Heart left ventricle (tissue), 16 donors: ENCODE measurements around the gene CCL5. TPM values are rescaled to one million over a fixed set of nuclear protein-coding genes. Genes with fewer than 3 reads are reported as not detected.
A peak's percentile ranks its signal among the peaks of the same experiment; 100 is the strongest.

Experiments
- ATAC-seq, 4 donors: fragments of 200-7000 bp; cut with Tn5 transposase; one replicate each; pipeline ENCODE4 v1.9.1; 2020 to 2022; ENCODE audit warnings: moderate library complexity in 4 of 4, mild to moderate bottlenecking in 3 of 4, moderate number of reproducible peaks in 1 of 4
- DNase-seq, 5 donors: peaks; one replicate each; pipeline ENCODE4 v3.0.0-alpha.2; 2020
- H3K27ac ChIP-seq, 12 donors: fragments of 200-600 bp; sonication (generic) in 4 of 12; one replicate each; pipeline versions ENCODE4 v1.5.0 to v1.8.0; 2016 to 2022; ENCODE audit warnings: mild to moderate bottlenecking in 2 of 12
- H3K27me3 ChIP-seq, 9 donors: fragments of 200-600 bp; sonication (generic) in 2 of 9; one replicate each; pipeline versions ENCODE4 v1.5.1 to v1.8.0; 2016 to 2022; ENCODE audit warnings: mild to moderate bottlenecking in 3 of 9
- H3K36me3 ChIP-seq, 9 donors: fragments of 200-600 bp; sonication (generic) in 2 of 9; one replicate each; pipeline versions ENCODE4 v1.5.0 to v1.8.0; 2018 to 2022; ENCODE audit warnings: mild to moderate bottlenecking in 2 of 9
- H3K4me1 ChIP-seq, 12 donors: fragments of 200-600 bp; sonication (generic) in 4 of 12; one replicate each; pipeline versions ENCODE4 v1.5.0 to v1.8.0; 2016 to 2022; ENCODE audit warnings: mild to moderate bottlenecking in 3 of 12
- H3K4me3 ChIP-seq, 12 donors: fragments of 200-600 bp; sonication (generic) in 4 of 12; one replicate each; pipeline versions ENCODE4 v1.5.0 to v1.8.0; 2017 to 2022; ENCODE audit warnings: mild to moderate bottlenecking in 9 of 12, moderate library complexity in 4 of 12
- H3K9me3 ChIP-seq, 12 donors: fragments of 200-600 bp; sonication (generic) in 4 of 12; one replicate each; pipeline versions ENCODE4 v1.5.0 to v1.8.0; 2016 to 2022; ENCODE audit warnings: mild to moderate bottlenecking in 1 of 12
- CTCF ChIP-seq, 12 donors: fragments of 200-600 bp; sonication (generic) in 4 of 12; IDR thresholded peaks; one replicate each; pipeline versions ENCODE4 v1.5.0 to v1.8.0; 2018 to 2022; ENCODE audit warnings: antibody characterized with exemption in 12 of 12, mild to moderate bottlenecking in 5 of 12
- POLR2A ChIP-seq, 2 donors: fragments of 450-650 bp; IDR thresholded peaks; one replicate each; pipeline ENCODE4 v1.6.1; 2017; ENCODE audit warnings: antibody characterized with exemption in 2 of 2, mild to moderate bottlenecking in 2 of 2, moderate library complexity in 2 of 2
- WGBS, 4 donors: extraction: QIAGEN DNeasy Blood & Tissue Kit in 2 of 4; methylation state at CpG; one replicate each; pipeline versions ENCODE4 v1.1.5 to v1.1.7; 2013 to 2018; 5-methylcytosine and 5-hydroxymethylcytosine counted together
- intact Hi-C, 10 donors: fragments of 100-400 bp; cut with DNase I; formaldehyde crosslinking; loops; one replicate each; pipeline versions ENCODE4 v1.11.1 to v1.14.2; 2022
- long read RNA-seq, 3 donors: library from polyadenylated mRNA; unstranded; transcript quantifications; one replicate each; pipeline ENCODE4 v2.0.0, GENCODE V29; 2020 to 2021
- polyA plus RNA-seq, 2 donors: library from polyadenylated mRNA; stranded (reverse); fragments of 200-250 nt; gene quantifications; one replicate each; pipeline ENCODE4 v1.2.3, GENCODE V29; 2013
- total RNA-seq, 9 donors: library from RNA; depleted of rRNA in 2 of 9; stranded (reverse); fragments of >200 nt in 2 of 9; fragmentation: NEBNext Ultra II Directional in 3 of 9; extraction: Animal tissue kit (Norgen Biotek cat#: 25700) in 3 of 9; gene quantifications; one replicate each; pipeline versions ENCODE4 v1.1.0 to v1.2.4, GENCODE V29; 2016 to 2023
- donor health status: ischemic (EF 13 %, LVEDD 7.1; RV severe dilation, severe dysfunction).
- donor health status: healthy with polysubstance abuse.
- donor health status: DM: no; HTN: yes; CAD: no.
- donor health status: DM: no; HTN: no; CAD: no.
- donor health status: ischemic (EF 25% LVEDD 6.9; RV normal size, moderate dysfunction).
- donor health status: ischemic (EF 25% LVEDD 5.7; RV mildly dilated, moderate dysfunction).
- donor health status: healthy.
- donor health status: DM: yes; HTN: yes; CAD: no.
- donor health status: ischemic (EF 35%, LVEDD 5.7; RV mildly dilated, moderate dysfunction).
- donor health status: nonischemic (EF 11% LVEDD 7.7; RV severe dilation, severe dysfunction).
- donor health status: DM: yes; HTN: yes; CAD: no.
- donor health status: PGD.
- donor health status: ischemic (EF 29% LVEDD 5.4; RV normal size, mild dysfunction).
- donor health status: nonischemic (EF 23%, LVEDD 6.1; RV moderate dilation, normal function).

CCL5 gene
- total RNA-seq = 10 to 100 TPM in 2 of 9 donors, 1 to 10 TPM in 4, under 1 TPM in 2, not detected in 1; 0.46 to 23.7 (median 1.5) TPM
- 1 to 10 TPM in 1 of 2 donors, under 1 TPM in 1; 0.78 to 1.4 TPM for polyA plus RNA-seq
- long read RNA-seq, donor 1, partial matches to known transcripts = 0 of 2 reads
- long read RNA-seq, donor 1, other reads (novel, unspliced or antisense) = 0 of 2 reads
- long read RNA-seq, donor 2 = 0 reads
- long read RNA-seq, donor 3, partial matches to known transcripts = 0 of 1 reads
- long read RNA-seq, donor 3, other reads (novel, unspliced or antisense) = 0 of 1 reads

GRCh38 chr17:35879773-35880654 lies at the start of gene CCL5:
Gene CCL5, minus strand, starts transcription at chr17:35880360.
- H3K4me3 ChIP-seq = peak within 1 kb of the TSS in 2 of 12 donors; percentile 35 to 44
- 52 to 56% (median 55%) methylated on average over 11 of the region's 11 CpGs for WGBS, 4 donors
- intact Hi-C loops = no loop called here

DNA sequence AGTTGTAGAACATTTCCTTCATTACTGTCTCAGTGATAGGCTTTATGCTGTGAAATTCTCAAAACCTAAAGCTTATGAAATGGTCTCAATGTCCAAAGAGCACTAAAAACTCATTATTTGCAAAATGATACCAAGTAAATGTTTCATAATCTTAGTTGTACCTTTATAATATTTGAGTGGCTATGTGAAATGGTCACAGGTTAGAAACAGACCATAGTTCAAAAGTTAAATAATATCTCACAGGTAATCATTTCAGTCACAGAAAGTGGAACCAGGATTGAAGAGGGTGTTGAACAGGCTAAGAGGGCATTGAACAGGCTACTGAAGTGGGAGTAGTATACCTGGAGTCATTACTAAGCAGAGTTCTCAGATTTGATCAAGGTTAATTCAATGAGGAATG lies 47.6 kb upstream of the CCL5 start:
- Histone ChIP-seq H3K9me3 (no peaks in the 10 kb centered on the region), H3K27me3 (peaks cover 0 to 11% (median 0%) of the 10 kb centered on the region in 9 donors)
- intact Hi-C loops = no loop called here

More at GRCh38 chr17:35879773-35880654, at the start of gene CCL5:
- Histone ChIP-seq H3K27me3 (no peaks in the 10 kb centered on the region), H3K9me3 (no peaks in the 10 kb centered on the region), H3K4me1 (peaks cover 0 to 26% (median 0%) of the 10 kb centered on the region in 12 donors), H3K27ac (peak within 1 kb of the TSS in 2 of 12 donors; percentile 26 to 53), H3K36me3 (no peaks in the 10 kb centered on the region)
- TF ChIP-seq CTCF (IDR thresholded peaks at IDR 0.05) = no peak
- no peak for TF ChIP-seq POLR2A (IDR thresholded peaks at IDR 0.05)
- DNase-seq (no peak), ATAC-seq (peak in 2 of 4 donors; percentile 48 to 49)

DNA sequence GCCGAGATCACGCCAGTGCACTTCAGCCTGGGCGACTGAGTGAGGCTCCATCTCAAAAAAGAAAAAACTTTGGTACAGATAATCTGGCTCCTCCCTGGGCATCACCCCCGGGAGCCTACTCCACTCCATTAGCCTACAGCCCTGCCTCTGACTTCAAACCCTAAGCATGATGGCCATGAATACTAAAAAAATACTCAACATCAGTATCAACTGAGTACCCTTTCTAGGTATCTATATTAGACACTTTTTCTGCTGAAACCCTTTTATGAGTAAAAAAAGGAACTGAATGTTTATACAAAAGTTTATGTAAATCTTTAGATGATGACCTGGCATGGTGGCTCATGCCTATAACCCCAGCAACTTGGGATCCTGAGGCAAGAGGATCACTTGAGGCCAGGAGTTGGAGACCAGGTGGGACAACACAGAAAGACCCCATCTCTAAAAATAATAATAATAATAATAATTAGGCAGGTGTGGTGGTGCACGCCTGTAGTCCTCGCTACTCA lies 43.5 kb upstream of the CCL5 start:
- Histone ChIP-seq H3K4me1 (no peaks in the 10 kb centered on the region), H3K9me3 (no peaks in the 10 kb centered on the region), H3K27me3 (peaks cover 0 to 9% (median 0%) of the 10 kb centered on the region in 9 donors), H3K27ac (no peak overlapping the region), H3K36me3 (no peaks in the 10 kb centered on the region), H3K4me3 (no peak overlapping the region)
- ATAC-seq = no peak
- TF ChIP-seq POLR2A (IDR thresholded peaks at IDR 0.05) (no peak), CTCF (IDR thresholded peaks at IDR 0.05) (no peak)
- no peak for DNase-seq
- WGBS, 4 donors = 96 to 99% (median 97%) methylated on average over 6 of the region's 6 CpGs
- intact Hi-C loops = no loop called here

More for the DNA sequence above, 47.6 kb upstream of the CCL5 start:
- ATAC-seq (no peak), DNase-seq (no peak)
- Histone ChIP-seq H3K27ac (no peak overlapping the region), H3K36me3 (no peaks in the 10 kb centered on the region), H3K4me1 (peaks cover 0 to 29% (median 13%) of the 10 kb centered on the region in 12 donors), H3K4me3 (no peak overlapping the region)
- no peak for TF ChIP-seq POLR2A (IDR thresholded peaks at IDR 0.05)
- no peak for TF ChIP-seq CTCF (IDR thresholded peaks at IDR 0.05)

GRCh38 chr17:35920229-35920628 lies 40.1 kb upstream of the CCL5 start:
- TF ChIP-seq POLR2A (IDR thresholded peaks at IDR 0.05) (no peak), CTCF (IDR thresholded peaks at IDR 0.05) (no peak)
- Histone ChIP-seq H3K27ac (no peak overlapping the region), H3K27me3 (no peaks in the 10 kb centered on the region), H3K4me3 (no peak overlapping the region), H3K4me1 (peaks cover 0 to 3% (median 0%) of the 10 kb centered on the region in 12 donors), H3K9me3 (no peaks in the 10 kb centered on the region), H3K36me3 (no peaks in the 10 kb centered on the region)
- DNase-seq (no peak), ATAC-seq (no peak)
- intact Hi-C loops = no loop called here
- whole genome bisulfite sequencing, 4 donors = 94 to 99% (median 97%) methylated on average over 1 of the region's 1 CpG
